ENCODE measurements around the gene S100A13. TPM values are rescaled to one million over a fixed set of nuclear protein-coding genes. Genes with fewer than 3 reads are reported as not detected.

Gene S100A13
- total RNA-seq, 5 donors from 2014 or later (not counting 1 experiment from before 2014, with no cell fraction given): 4.0 to 5.3 (median 4.2) TPM

GRCh38 chr1:153609585-153609907 lies 17.8 kb downstream of the S100A13 start:
- ChIA-PET CTCF (no interaction called here), POLR2A (no interaction called here)
- no peaks in the 10 kb centered on the region for H3K4me1 ChIP-seq (ENCODE audit: control insufficient read depth in 1 of 2, extremely low read depth in 1 of 2, insufficient read depth in 2 of 2, low read length in 2 of 2)
- no peaks in the 10 kb centered on the region for H3K9me3 ChIP-seq
- H3K36me3 ChIP-seq (ENCODE audit: control insufficient read depth in 2 of 2, extremely low read depth in 1 of 2, insufficient read depth in 1 of 2, low read length in 1 of 2): no peaks in the 10 kb centered on the region
- Mint-ChIP-seq H3K4me1 (no peaks in the 10 kb centered on the region), H3K9me3 (no peaks in the 10 kb centered on the region), H3K4me3 (no peak overlapping the region), H3K27me3 (no peaks in the 10 kb centered on the region), H3K27ac (no peak overlapping the region), H3K36me3 (no peaks in the 10 kb centered on the region)
- peaks cover 0 to 5% of the 10 kb centered on the region in 2 experiments for H3K27me3 ChIP-seq (replicated peaks in 1 of 2; ENCODE audit: control insufficient read depth in 2 of 2, extremely low read depth in 1 of 2, insufficient read depth in 2 of 2, low read length in 1 of 2)
- ATAC-seq (replicated peaks in 1 of 4) (no peak), DNase-seq (no peak)
- no peak overlapping the region for H3K4me3 ChIP-seq (ENCODE audit: control insufficient read depth in 1 of 2, extremely low read depth in 1 of 2, low read length in 1 of 2)
- WGBS (ENCODE audit: insufficient coverage): 91% methylated on average over 3 of the region's 6 CpGs
- H3K27ac ChIP-seq (ENCODE audit: low read length): no peak overlapping the region

- no peak overlapping the region for H3K27ac ChIP-seq (ENCODE audit: low read length)
- Mint-ChIP-seq H3K9me3 (no peaks in the 10 kb centered on the region), H3K27me3 (no peaks in the 10 kb centered on the region), H3K4me3 (no peak overlapping the region), H3K4me1 (no peaks in the 10 kb centered on the region), H3K36me3 (no peaks in the 10 kb centered on the region), H3K27ac (no peak overlapping the region)
- H3K36me3 ChIP-seq (ENCODE audit: control insufficient read depth in 2 of 2, extremely low read depth in 1 of 2, insufficient read depth in 1 of 2, low read length in 1 of 2): no peaks in the 10 kb centered on the region
- H3K9me3 ChIP-seq: no peaks in the 10 kb centered on the region
- WGBS (ENCODE audit: insufficient coverage): 86% methylated on average over 15 of the region's 19 CpGs
- DNase-seq (no peak), ATAC-seq (replicated peaks in 1 of 4) (no peak)
- ChIA-PET CTCF (no interaction called here), POLR2A (no interaction called here)
- no peak overlapping the region for H3K4me3 ChIP-seq (ENCODE audit: control insufficient read depth in 1 of 2, extremely low read depth in 1 of 2, low read length in 1 of 2)
- H3K27me3 ChIP-seq (replicated peaks in 1 of 2; ENCODE audit: control insufficient read depth in 2 of 2, extremely low read depth in 1 of 2, insufficient read depth in 2 of 2, low read length in 1 of 2): no peaks in the 10 kb centered on the region
- no peaks in the 10 kb centered on the region for H3K4me1 ChIP-seq (ENCODE audit: control insufficient read depth in 1 of 2, extremely low read depth in 1 of 2, insufficient read depth in 2 of 2, low read length in 2 of 2)
Observed at GRCh38 chr1:153608742-153609584, 18.3 kb downstream of the S100A13 start.

GRCh38 chr1:153608089-153608682 lies 19.1 kb downstream of the S100A13 start:
- POLR2A ChIA-PET: no interaction called here
- no peak for ATAC-seq (replicated peaks in 1 of 4)
- CTCF ChIA-PET: interaction anchor here in 1 of 2 donors (1.4 kb wide), 1 partner anchor 10 kb away, joined by 4 read pairs; no protein-coding TSS in a partner anchor

GRCh38 chr1:153607381-153607780 lies 19.9 kb downstream of the S100A13 start:
- ATAC-seq (replicated peaks in 1 of 4): no peak
- no peak overlapping the region for H3K27ac Mint-ChIP-seq

More at GRCh38 chr1:153608089-153608682, 19.1 kb downstream of the S100A13 start:
- H3K27me3 ChIP-seq (replicated peaks in 1 of 2; ENCODE audit: control insufficient read depth in 2 of 2, extremely low read depth in 1 of 2, insufficient read depth in 2 of 2, low read length in 1 of 2): no peaks in the 10 kb centered on the region
- no peak for DNase-seq
- no peaks in the 10 kb centered on the region for H3K36me3 Mint-ChIP-seq
- H3K9me3 Mint-ChIP-seq: no peaks in the 10 kb centered on the region
- no peaks in the 10 kb centered on the region for H3K9me3 ChIP-seq
- H3K4me1 ChIP-seq (ENCODE audit: control insufficient read depth in 1 of 2, extremely low read depth in 1 of 2, insufficient read depth in 2 of 2, low read length in 2 of 2): no peaks in the 10 kb centered on the region
- no peak overlapping the region for H3K27ac ChIP-seq (ENCODE audit: low read length)
- 100% methylated on average over 2 of the region's 7 CpGs for WGBS (ENCODE audit: insufficient coverage)
- no peak overlapping the region for H3K4me3 Mint-ChIP-seq
- H3K27ac Mint-ChIP-seq: no peak overlapping the region
- H3K4me3 ChIP-seq (ENCODE audit: control insufficient read depth in 1 of 2, extremely low read depth in 1 of 2, low read length in 1 of 2): no peak overlapping the region
- H3K27me3 Mint-ChIP-seq: no peaks in the 10 kb centered on the region
- H3K36me3 ChIP-seq (ENCODE audit: control insufficient read depth in 2 of 2, extremely low read depth in 1 of 2, insufficient read depth in 1 of 2, low read length in 1 of 2): no peaks in the 10 kb centered on the region
- no peaks in the 10 kb centered on the region for H3K4me1 Mint-ChIP-seq

GRCh38 chr1:153606194-153606593 lies 21.1 kb downstream of the S100A13 start:
- WGBS (ENCODE audit: insufficient coverage): no CpG with 5 or more reads among the region's 11 CpGs
- Histone ChIP-seq H3K27ac (ENCODE audit: low read length) (no peak overlapping the region), H3K4me1 (ENCODE audit: control insufficient read depth in 1 of 2, extremely low read depth in 1 of 2, insufficient read depth in 2 of 2, low read length in 2 of 2) (no peaks in the 10 kb centered on the region), H3K27me3 (replicated peaks in 1 of 2; ENCODE audit: control insufficient read depth in 2 of 2, extremely low read depth in 1 of 2, insufficient read depth in 2 of 2, low read length in 1 of 2) (no peaks in the 10 kb centered on the region), H3K36me3 (ENCODE audit: control insufficient read depth in 2 of 2, extremely low read depth in 1 of 2, insufficient read depth in 1 of 2, low read length in 1 of 2) (no peaks in the 10 kb centered on the region), H3K9me3 (no peaks in the 10 kb centered on the region), H3K4me3 (ENCODE audit: control insufficient read depth in 1 of 2, extremely low read depth in 1 of 2, low read length in 1 of 2) (no peak overlapping the region)
- Mint-ChIP-seq H3K9me3 (no peaks in the 10 kb centered on the region), H3K4me3 (no peak overlapping the region), H3K27ac (no peak overlapping the region), H3K36me3 (no peaks in the 10 kb centered on the region), H3K27me3 (no peaks in the 10 kb centered on the region), H3K4me1 (peaks cover 0 to 9% (median 4%) of the 10 kb centered on the region in 3 donors)
- no peak for DNase-seq
- CTCF ChIA-PET: interaction anchor here in 1 of 2 donors (0.7 kb wide), 1 partner anchor 106 kb away, joined by 4 read pairs; no protein-coding TSS in a partner anchor
- POLR2A ChIA-PET: interaction anchor here in 1 of 2 donors (0.6 kb wide), 2 partner anchors 105 to 155 kb away, joined by 4 read pairs; no protein-coding TSS in a partner anchor
- no peak for ATAC-seq (replicated peaks in 1 of 4)

More at GRCh38 chr1:153607381-153607780, 19.9 kb downstream of the S100A13 start:
- Histone ChIP-seq H3K36me3 (ENCODE audit: control insufficient read depth in 2 of 2, extremely low read depth in 1 of 2, insufficient read depth in 1 of 2, low read length in 1 of 2) (no peaks in the 10 kb centered on the region), H3K4me3 (ENCODE audit: control insufficient read depth in 1 of 2, extremely low read depth in 1 of 2, low read length in 1 of 2) (no peak overlapping the region), H3K27me3 (replicated peaks in 1 of 2; ENCODE audit: control insufficient read depth in 2 of 2, extremely low read depth in 1 of 2, insufficient read depth in 2 of 2, low read length in 1 of 2) (no peaks in the 10 kb centered on the region), H3K9me3 (no peaks in the 10 kb centered on the region), H3K4me1 (ENCODE audit: control insufficient read depth in 1 of 2, extremely low read depth in 1 of 2, insufficient read depth in 2 of 2, low read length in 2 of 2) (no peaks in the 10 kb centered on the region), H3K27ac (ENCODE audit: low read length) (no peak overlapping the region)
- no peaks in the 10 kb centered on the region for H3K9me3 Mint-ChIP-seq
- DNase-seq: no peak
- no peaks in the 10 kb centered on the region for H3K27me3 Mint-ChIP-seq
- 95% methylated on average over 8 of the region's 8 CpGs for WGBS (ENCODE audit: insufficient coverage)
- POLR2A ChIA-PET: interaction anchor here in 1 of 2 donors (0.6 kb wide), 1 partner anchor 855 kb away, joined by 4 read pairs; no protein-coding TSS in a partner anchor
- peaks cover 0 to 5% (median 3%) of the 10 kb centered on the region in 3 donors for H3K4me1 Mint-ChIP-seq
- H3K4me3 Mint-ChIP-seq: no peak overlapping the region
- CTCF ChIA-PET: interaction anchor here in 1 of 2 donors (1.4 kb wide), 1 partner anchor 9 kb away, joined by 4 read pairs; no protein-coding TSS in a partner anchor
- H3K36me3 Mint-ChIP-seq: no peaks in the 10 kb centered on the region

GRCh38 chr1:153602749-153603148 lies 24.6 kb downstream of the S100A13 start:
- H3K9me3 Mint-ChIP-seq: no peaks in the 10 kb centered on the region
- H3K4me3 Mint-ChIP-seq: no peak overlapping the region
- ATAC-seq (replicated peaks in 1 of 4): no peak
- H3K9me3 ChIP-seq: no peaks in the 10 kb centered on the region
- no peak overlapping the region for H3K27ac ChIP-seq (ENCODE audit: low read length)
- H3K4me1 ChIP-seq (ENCODE audit: control insufficient read depth in 1 of 2, extremely low read depth in 1 of 2, insufficient read depth in 2 of 2, low read length in 2 of 2): peaks cover 4 to 10% of the 10 kb centered on the region in 2 experiments
- H3K4me1 Mint-ChIP-seq: peaks cover 8 to 21% (median 8%) of the 10 kb centered on the region in 3 donors
- no peak overlapping the region for H3K4me3 ChIP-seq (ENCODE audit: control insufficient read depth in 1 of 2, extremely low read depth in 1 of 2, low read length in 1 of 2)
- whole genome bisulfite sequencing (ENCODE audit: insufficient coverage): 100% methylated on average over 2 of the region's 6 CpGs
- no peaks in the 10 kb centered on the region for H3K36me3 ChIP-seq (ENCODE audit: control insufficient read depth in 2 of 2, extremely low read depth in 1 of 2, insufficient read depth in 1 of 2, low read length in 1 of 2)
- H3K27me3 ChIP-seq (replicated peaks in 1 of 2; ENCODE audit: control insufficient read depth in 2 of 2, extremely low read depth in 1 of 2, insufficient read depth in 2 of 2, low read length in 1 of 2): no peaks in the 10 kb centered on the region
- CTCF ChIA-PET: no interaction called here
- H3K36me3 Mint-ChIP-seq: no peaks in the 10 kb centered on the region
- POLR2A ChIA-PET: no interaction called here
- H3K27ac Mint-ChIP-seq: peak overlapping the region in 1 of 2 donors; percentile 4
- H3K27me3 Mint-ChIP-seq: no peaks in the 10 kb centered on the region
- no peak for DNase-seq
